HG02840 (cell line): ENCODE measurements around the gene DCC.
"Not testable (repeated sequence)": the region's sequence is repeated elsewhere in the genome, so short reads cannot be mapped to it uniquely, and the experiment has no call there.

Source experiments
- ATAC-seq: cut with Tn5 transposase; IDR thresholded peaks from one replicate; pipeline ENCODE4 v1.9.1; 2021; ENCODE audit warnings: mild to moderate bottlenecking, moderate library complexity, moderate number of reproducible peaks; ENCODE audit not compliant: unreplicated experiment, low FRiP score

The DCC gene

GRCh38 chr18:53443336-53443735, 1103.3 kb downstream of the DCC start:
- ATAC-seq = no peak

- ATAC-seq = no peak
These were observed 1103.8 kb downstream of the DCC start for GRCh38 chr18:53443831-53444230.

GRCh38 chr18:53451902-53452301, 1111.9 kb downstream of the DCC start:
- no peak for ATAC-seq

GRCh38 chr18:53457068-53457467, 1117.1 kb downstream of the DCC start:
- ATAC-seq = no peak

- no peak for ATAC-seq
These were observed 1118.3 kb downstream of the DCC start for GRCh38 chr18:53458268-53458667.

GRCh38 chr18:53458944-53459580, 1119.1 kb downstream of the DCC start:
- ATAC-seq = no peak

- no peak for ATAC-seq
These were observed 1127.8 kb downstream of the DCC start for GRCh38 chr18:53467756-53468155.

GRCh38 chr18:53468173-53468572, 1128.2 kb downstream of the DCC start:
- not testable (repeated sequence) for ATAC-seq

- ATAC-seq = no peak
These were observed 1132.5 kb downstream of the DCC start for GRCh38 chr18:53472546-53472945.

- no peak for ATAC-seq
These were observed 1138.2 kb downstream of the DCC start for GRCh38 chr18:53478155-53478554.

- ATAC-seq = no peak
These were observed 1146.3 kb downstream of the DCC start for GRCh38 chr18:53486296-53486695.

- no peak for ATAC-seq
These were observed 1149.3 kb downstream of the DCC start for GRCh38 chr18:53489266-53489665.

- ATAC-seq = no peak
These were observed 1150.0 kb downstream of the DCC start for GRCh38 chr18:53490019-53490418.

GRCh38 chr18:53496028-53496427, 1156.0 kb downstream of the DCC start:
- ATAC-seq = no peak

GRCh38 chr18:53503914-53504441, 1164.0 kb downstream of the DCC start:
- no peak for ATAC-seq

GRCh38 chr18:53508529-53508928, 1168.5 kb downstream of the DCC start:
- ATAC-seq = no peak

- ATAC-seq = no peak
These were observed 1169.9 kb downstream of the DCC start for GRCh38 chr18:53509886-53510285.

- ATAC-seq = not testable (repeated sequence)
These were observed 1171.7 kb downstream of the DCC start for GRCh38 chr18:53511725-53512124.

GRCh38 chr18:53521068-53521467, 1181.1 kb downstream of the DCC start:
- ATAC-seq = no peak

- ATAC-seq = no peak
These were observed 1186.3 kb downstream of the DCC start for GRCh38 chr18:53526101-53526870.

GRCh38 chr18:53527365-53527764, 1187.4 kb downstream of the DCC start:
- ATAC-seq = no peak

GRCh38 chr18:53531187-53531586, 1191.2 kb downstream of the DCC start:
- ATAC-seq = no peak
